ENCODE measurements around the gene GLRX.
"Not testable (repeated sequence)": the region's sequence is repeated elsewhere in the genome, so short reads cannot be mapped to it uniquely, and the experiment has no call there.

Gene GLRX

GRCh38 chr5:95841914-95842812, 19.6 kb upstream of the GLRX start:
- Mint-ChIP-seq H3K4me1 (peaks cover 40% of the 10 kb centered on the region), H3K9me3 (no peaks in the 10 kb centered on the region), H3K27ac (peak overlapping the region; percentile 86), H3K27me3 (no peaks in the 10 kb centered on the region), H3K4me3 (no peak overlapping the region), H3K36me3 (ENCODE audit: low read depth) (no peaks in the 10 kb centered on the region)
- DNase-seq (no peak), ATAC-seq (no peak)

- H3K27ac Mint-ChIP-seq = peak overlapping the region; percentile 44
- H3K9me3 Mint-ChIP-seq = no peaks in the 10 kb centered on the region
- H3K27me3 Mint-ChIP-seq = no peaks in the 10 kb centered on the region
- no peak overlapping the region for H3K4me3 Mint-ChIP-seq
- DNase-seq (no peak), ATAC-seq (no peak)
- H3K4me1 Mint-ChIP-seq = peaks cover 50% of the 10 kb centered on the region
- H3K36me3 Mint-ChIP-seq (ENCODE audit: low read depth) = no peaks in the 10 kb centered on the region
These were observed 18.6 kb upstream of the GLRX start for GRCh38 chr5:95840956-95841705.

- Mint-ChIP-seq H3K4me1 (peaks cover 57% of the 10 kb centered on the region), H3K36me3 (ENCODE audit: low read depth) (no peaks in the 10 kb centered on the region)
These were observed 17.1 kb upstream of the GLRX start for GRCh38 chr5:95839658-95840057.

GRCh38 chr5:95838556-95838955, 16.0 kb upstream of the GLRX start:
- DNase-seq = no peak
- no peak for ATAC-seq
- Mint-ChIP-seq H3K9me3 (no peaks in the 10 kb centered on the region), H3K27ac (no peak overlapping the region), H3K4me3 (no peak overlapping the region), H3K36me3 (ENCODE audit: low read depth) (no peaks in the 10 kb centered on the region), H3K4me1 (peaks cover 67% of the 10 kb centered on the region), H3K27me3 (no peaks in the 10 kb centered on the region)

More at GRCh38 chr5:95839658-95840057, 17.1 kb upstream of the GLRX start:
- Mint-ChIP-seq H3K27ac (no peak overlapping the region), H3K27me3 (no peaks in the 10 kb centered on the region), H3K9me3 (no peaks in the 10 kb centered on the region), H3K4me3 (no peak overlapping the region)
- ATAC-seq = no peak
- no peak for DNase-seq

GRCh38 chr5:95838001-95838520, 15.5 kb upstream of the GLRX start:
- H3K27ac Mint-ChIP-seq = peak overlapping the region; percentile 24
- H3K4me1 Mint-ChIP-seq = peaks cover 64% of the 10 kb centered on the region
- H3K27me3 Mint-ChIP-seq = no peaks in the 10 kb centered on the region
- H3K9me3 Mint-ChIP-seq = no peaks in the 10 kb centered on the region
- ATAC-seq (no peak), DNase-seq (no peak)
- no peak overlapping the region for H3K4me3 Mint-ChIP-seq
- H3K36me3 Mint-ChIP-seq (ENCODE audit: low read depth) = no peaks in the 10 kb centered on the region

GRCh38 chr5:95837492-95837891, 15.0 kb upstream of the GLRX start:
- ATAC-seq (no peak), DNase-seq (no peak)
- no peaks in the 10 kb centered on the region for H3K9me3 Mint-ChIP-seq
- H3K27me3 Mint-ChIP-seq = no peaks in the 10 kb centered on the region
- H3K27ac Mint-ChIP-seq = peak overlapping the region; percentile 24
- no peaks in the 10 kb centered on the region for H3K36me3 Mint-ChIP-seq (ENCODE audit: low read depth)
- H3K4me1 Mint-ChIP-seq = peaks cover 63% of the 10 kb centered on the region
- no peak overlapping the region for H3K4me3 Mint-ChIP-seq

- not testable (repeated sequence) for H3K9me3 Mint-ChIP-seq; ATAC-seq; DNase-seq; H3K27ac Mint-ChIP-seq; H3K36me3 Mint-ChIP-seq (ENCODE audit: low read depth); H3K27me3 Mint-ChIP-seq
- Mint-ChIP-seq H3K4me3 (peak overlapping the region; percentile 21), H3K4me1 (peaks cover 60% of the 10 kb centered on the region)
These were observed 14.4 kb upstream of the GLRX start for GRCh38 chr5:95836971-95837370.

- no peak for DNase-seq
- no peak for ATAC-seq
- peaks cover 60% of the 10 kb centered on the region for H3K4me1 Mint-ChIP-seq
- no peaks in the 10 kb centered on the region for H3K36me3 Mint-ChIP-seq (ENCODE audit: low read depth)
- H3K4me3 Mint-ChIP-seq = peak overlapping the region; percentile 21
- H3K27ac Mint-ChIP-seq = no peak overlapping the region
- H3K27me3 Mint-ChIP-seq = no peaks in the 10 kb centered on the region
- H3K9me3 Mint-ChIP-seq = no peaks in the 10 kb centered on the region
These were observed 14.0 kb upstream of the GLRX start for GRCh38 chr5:95836544-95836943.

GRCh38 chr5:95835682-95836385, 13.3 kb upstream of the GLRX start:
- Mint-ChIP-seq H3K36me3 (ENCODE audit: low read depth) (no peaks in the 10 kb centered on the region), H3K9me3 (no peaks in the 10 kb centered on the region), H3K4me1 (peaks cover 55% of the 10 kb centered on the region), H3K27me3 (no peaks in the 10 kb centered on the region), H3K27ac (peak overlapping the region; percentile 86), H3K4me3 (peak overlapping the region; percentile 77)
- DNase-seq (no peak), ATAC-seq (no peak)

- no peak overlapping the region for H3K27ac Mint-ChIP-seq
These were observed 10.1 kb upstream of the GLRX start for GRCh38 chr5:95832664-95833063.

GRCh38 chr5:95830226-95830625, 7.7 kb upstream of the GLRX start:
- Mint-ChIP-seq H3K4me1 (peaks cover 28% of the 10 kb centered on the region), H3K9me3 (no peaks in the 10 kb centered on the region), H3K27me3 (no peaks in the 10 kb centered on the region), H3K36me3 (ENCODE audit: low read depth) (no peaks in the 10 kb centered on the region), H3K27ac (no peak overlapping the region), H3K4me3 (no peak overlapping the region)
- DNase-seq = no peak
- no peak for ATAC-seq

More at GRCh38 chr5:95832664-95833063, 10.1 kb upstream of the GLRX start:
- Mint-ChIP-seq H3K27me3 (no peaks in the 10 kb centered on the region), H3K9me3 (no peaks in the 10 kb centered on the region), H3K4me1 (peaks cover 42% of the 10 kb centered on the region), H3K4me3 (no peak overlapping the region), H3K36me3 (ENCODE audit: low read depth) (no peaks in the 10 kb centered on the region)
- DNase-seq (no peak), ATAC-seq (no peak)

- ATAC-seq (no peak), DNase-seq (no peak)
- H3K4me3 Mint-ChIP-seq = no peak overlapping the region
- H3K9me3 Mint-ChIP-seq = no peaks in the 10 kb centered on the region
- peaks cover 36% of the 10 kb centered on the region for H3K4me1 Mint-ChIP-seq
- H3K27me3 Mint-ChIP-seq = no peaks in the 10 kb centered on the region
- peak overlapping the region; percentile 2 for H3K27ac Mint-ChIP-seq
- no peaks in the 10 kb centered on the region for H3K36me3 Mint-ChIP-seq (ENCODE audit: low read depth)
These were observed 5.3 kb upstream of the GLRX start for GRCh38 chr5:95827892-95828246.

GRCh38 chr5:95826949-95827891, 4.7 kb upstream of the GLRX start:
- Mint-ChIP-seq H3K27me3 (no peaks in the 10 kb centered on the region), H3K9me3 (no peaks in the 10 kb centered on the region), H3K4me3 (no peak overlapping the region), H3K27ac (peak overlapping the region; percentile 2), H3K4me1 (peaks cover 36% of the 10 kb centered on the region), H3K36me3 (ENCODE audit: low read depth) (no peaks in the 10 kb centered on the region)
- no peak for ATAC-seq
- DNase-seq = no peak

All from activated naive CD8-positive, alpha-beta T cell treated with anti-CD3 and anti-CD28 coated beads, Interleukin-2, amount 50 U/mL, for 24 hours (primary cell).